HG03432 (cell line): ENCODE data around the gene LRRC32.
"Not testable (repeated sequence)": the region's sequence is repeated elsewhere in the genome, so short reads cannot be mapped to it uniquely, and the experiment has no call there.

Source experiments
- ATAC-seq: cut with Tn5 transposase; IDR thresholded peaks from one replicate; pipeline ENCODE4 v1.9.1; 2021; ENCODE audit warnings: mild to moderate bottlenecking, moderate library complexity; ENCODE audit not compliant: unreplicated experiment

LRRC32 gene

GRCh38 chr11:76630600-76631281 is 39.8 kb downstream of the LRRC32 start:
- no peak for ATAC-seq

DNA sequence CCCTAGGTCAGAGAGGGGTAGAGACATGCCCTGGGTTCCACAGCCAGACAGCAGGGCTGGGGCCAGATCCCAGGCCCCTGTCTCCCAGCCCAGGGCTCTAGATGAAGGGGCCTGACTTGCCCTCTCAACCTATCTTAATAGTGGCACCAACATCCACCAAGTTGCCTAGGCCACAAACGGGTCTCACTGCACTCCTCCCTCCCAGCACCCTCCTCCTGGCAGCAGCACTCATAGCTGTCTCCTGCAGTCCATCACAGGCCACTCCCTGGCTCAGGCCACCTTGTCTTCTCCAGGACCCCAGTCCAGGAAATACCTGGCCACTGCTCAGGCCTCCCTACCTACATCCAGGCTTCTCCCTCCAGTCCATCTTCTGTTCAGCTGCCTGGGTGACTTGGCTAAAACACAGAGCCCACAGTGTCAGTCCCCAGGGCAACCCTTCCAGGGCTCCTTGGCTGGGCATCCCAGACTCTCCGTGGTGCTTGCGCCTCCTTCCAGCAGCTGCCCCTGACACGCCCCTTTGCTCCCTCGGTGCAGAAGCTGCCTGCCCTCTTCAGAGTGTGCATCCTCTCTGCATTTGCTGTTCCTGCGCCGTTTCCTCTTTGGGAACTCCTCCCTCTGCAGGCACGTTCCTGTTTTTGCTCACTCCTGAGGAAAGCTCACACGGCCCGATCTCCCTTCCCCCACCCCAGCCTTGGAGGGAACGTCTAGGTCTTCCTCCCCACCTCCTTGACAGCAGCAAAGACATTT is 40.5 kb downstream of the LRRC32 start:
- no peak for ATAC-seq

- no peak for ATAC-seq
These were observed 41.3 kb downstream of the LRRC32 start for GRCh38 chr11:76629116-76629852.

DNA sequence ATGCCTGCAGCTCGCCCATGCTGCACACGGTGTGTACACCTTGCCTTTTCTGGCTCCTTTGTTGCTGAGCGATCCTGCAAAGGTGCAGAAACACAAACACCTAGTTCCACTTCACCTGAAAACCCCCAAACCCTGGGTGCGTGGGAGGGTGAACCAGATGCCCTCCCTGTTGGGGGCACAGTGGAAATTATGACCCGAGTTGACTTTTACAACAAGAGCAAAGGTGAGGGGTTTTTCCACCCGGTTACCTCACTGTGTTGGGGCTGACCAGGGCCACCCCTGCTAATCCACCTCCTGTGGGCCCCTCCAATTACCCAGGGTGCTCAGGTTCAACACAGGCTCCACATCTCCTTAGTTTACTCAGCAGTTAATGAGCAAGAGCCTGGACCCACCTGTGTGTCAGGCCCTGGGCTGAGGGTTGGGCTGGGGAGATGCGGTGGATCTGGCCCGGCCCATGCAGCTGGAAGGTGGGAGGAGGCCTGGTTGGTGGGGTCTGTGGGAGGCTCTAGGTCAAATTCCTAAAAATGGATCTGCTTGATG is 42.1 kb downstream of the LRRC32 start:
- ATAC-seq, result no peak

DNA sequence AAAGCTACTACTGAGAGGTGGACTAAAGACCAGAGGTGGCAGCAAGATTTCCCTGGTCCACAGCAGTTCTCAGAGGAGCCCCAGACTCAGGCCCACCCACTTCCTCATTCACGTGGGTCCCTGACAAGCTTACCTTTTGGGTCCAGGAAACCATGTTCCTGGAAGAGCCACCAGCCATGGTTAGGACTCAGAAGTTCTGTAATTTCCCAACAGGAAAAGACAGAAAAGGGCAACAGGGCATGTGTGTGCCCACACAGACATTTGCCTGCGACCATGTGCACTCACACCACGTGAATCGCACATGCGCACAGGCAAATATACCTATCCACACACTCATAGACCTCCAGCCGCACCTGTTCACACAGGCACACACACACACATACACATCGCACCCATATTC is 42.9 kb downstream of the LRRC32 start:
- no peak for ATAC-seq

- ATAC-seq, result peak; percentile 85
These were observed 43.6 kb downstream of the LRRC32 start for GRCh38 chr11:76626921-76627401.

GRCh38 chr11:76626266-76626665 is 44.3 kb downstream of the LRRC32 start:
- no peak for ATAC-seq

DNA sequence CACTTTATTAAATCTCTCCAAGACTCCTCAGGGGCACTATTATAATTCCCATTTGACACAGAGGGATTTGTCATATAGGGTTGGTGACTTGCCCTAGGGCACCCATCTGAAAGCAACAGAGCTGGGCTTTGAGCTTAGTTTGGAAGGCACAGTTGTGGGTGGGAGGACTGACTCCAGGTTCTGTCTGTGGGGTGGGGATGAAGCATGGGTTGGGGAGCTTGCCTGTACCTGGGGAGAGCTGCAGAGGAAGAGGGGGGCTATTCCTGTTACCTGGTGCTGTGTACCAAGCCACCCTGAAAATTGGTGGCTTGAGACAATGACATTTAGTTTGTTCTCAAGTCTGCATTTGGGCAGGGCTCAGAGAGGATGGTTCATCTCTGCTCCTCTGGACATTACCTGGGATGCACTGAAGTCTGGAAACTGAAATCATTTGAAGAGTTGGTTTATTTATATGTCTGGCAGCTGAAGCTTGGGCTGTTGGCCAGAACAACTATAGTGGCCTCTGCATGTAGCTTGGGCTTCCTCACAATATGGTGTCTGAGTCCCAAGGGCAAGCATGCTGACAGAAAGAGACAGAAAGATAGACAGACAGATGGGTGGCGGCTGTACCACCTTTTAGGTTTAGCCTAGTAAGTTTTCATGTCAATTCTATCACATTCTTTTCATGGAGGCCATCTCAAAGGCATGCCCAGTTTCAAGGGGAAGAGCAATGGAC is 44.9 kb downstream of the LRRC32 start:
- ATAC-seq, result no peak

GRCh38 chr11:76624500-76625379 is 45.8 kb downstream of the LRRC32 start:
- ATAC-seq, result no peak

DNA sequence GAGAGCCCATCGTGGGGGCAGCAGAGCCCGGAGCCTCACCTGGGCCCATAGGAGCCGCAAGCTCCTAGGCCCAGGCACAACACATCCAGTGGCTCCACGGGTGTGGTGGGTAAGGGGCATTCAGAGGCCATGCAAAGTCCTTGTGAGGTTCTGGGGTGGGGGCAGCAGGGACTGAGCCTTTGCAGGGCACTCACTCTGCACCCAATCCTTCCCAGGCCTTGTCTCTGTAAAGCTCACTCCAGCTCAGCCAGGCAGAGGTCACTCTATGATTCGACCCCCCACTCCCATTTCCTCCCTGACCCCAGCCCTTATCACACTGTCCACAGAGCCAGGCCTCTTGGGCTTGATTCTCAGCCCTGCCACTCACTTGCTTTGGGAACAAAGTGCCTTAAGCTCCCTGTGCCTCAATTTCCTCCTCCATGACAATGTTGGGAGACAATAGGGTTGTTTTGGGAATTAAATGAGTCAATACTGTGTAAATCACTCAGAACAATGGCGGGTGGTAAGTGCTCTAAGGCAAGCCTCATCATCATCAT is 46.6 kb downstream of the LRRC32 start:
- no peak for ATAC-seq

DNA sequence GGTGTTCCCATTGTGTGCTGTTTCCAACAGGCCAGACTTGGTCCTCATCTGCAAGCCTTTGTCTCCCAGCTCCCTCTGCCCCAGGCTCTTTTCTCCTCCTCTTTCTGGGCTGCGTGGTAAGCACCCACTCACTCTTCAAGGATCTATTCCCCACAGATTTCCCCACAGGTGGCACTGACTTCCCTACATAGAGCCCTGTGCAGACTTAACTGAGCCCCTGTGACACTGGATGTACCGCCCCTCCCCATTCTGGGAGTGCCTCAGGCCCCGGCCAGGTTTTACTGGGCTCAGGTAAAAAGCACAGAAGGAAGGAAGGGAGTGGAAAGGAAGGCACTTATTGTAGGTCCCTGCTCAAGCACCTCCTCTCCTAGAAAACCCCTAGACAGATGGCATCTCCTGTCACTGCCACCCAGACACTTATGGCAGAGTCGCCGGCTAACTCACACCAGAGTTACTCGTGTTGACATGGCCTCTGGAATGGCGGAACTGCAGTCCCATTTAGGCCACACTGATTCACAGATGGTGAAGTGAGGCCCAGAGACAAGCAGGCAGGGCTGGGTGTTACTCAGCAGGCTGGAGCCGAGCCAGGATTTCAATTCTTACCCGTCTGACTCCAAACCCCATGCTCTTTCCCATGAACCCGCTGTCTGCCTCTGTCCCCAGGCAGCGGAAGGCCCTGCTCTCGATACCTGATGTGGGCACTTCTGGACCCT is 47.2 kb downstream of the LRRC32 start:
- ATAC-seq, result no peak

GRCh38 chr11:76622493-76623094 is 48.0 kb downstream of the LRRC32 start:
- no peak for ATAC-seq

DNA sequence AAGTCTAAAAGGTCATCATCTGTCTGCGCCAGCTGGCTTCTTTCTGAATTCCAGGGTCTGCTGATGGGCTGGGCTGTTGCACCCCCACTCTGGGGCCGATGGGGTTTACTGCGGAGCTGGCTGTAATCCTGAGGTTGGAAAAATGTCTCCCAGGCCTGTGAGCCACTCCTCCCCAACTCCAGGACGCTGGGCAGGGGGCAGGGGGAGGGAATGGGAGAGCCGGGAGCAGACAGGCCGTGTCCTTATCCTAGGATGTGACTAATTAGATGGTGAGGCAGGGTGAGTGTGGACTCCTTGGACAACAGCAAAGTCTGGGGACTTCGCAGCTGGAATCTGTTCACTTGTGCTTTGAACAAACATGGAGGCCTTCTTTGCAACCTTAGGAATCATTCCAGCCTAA is 48.7 kb downstream of the LRRC32 start:
- no peak for ATAC-seq

GRCh38 chr11:76621466-76621865 is 49.1 kb downstream of the LRRC32 start:
- no peak for ATAC-seq

DNA sequence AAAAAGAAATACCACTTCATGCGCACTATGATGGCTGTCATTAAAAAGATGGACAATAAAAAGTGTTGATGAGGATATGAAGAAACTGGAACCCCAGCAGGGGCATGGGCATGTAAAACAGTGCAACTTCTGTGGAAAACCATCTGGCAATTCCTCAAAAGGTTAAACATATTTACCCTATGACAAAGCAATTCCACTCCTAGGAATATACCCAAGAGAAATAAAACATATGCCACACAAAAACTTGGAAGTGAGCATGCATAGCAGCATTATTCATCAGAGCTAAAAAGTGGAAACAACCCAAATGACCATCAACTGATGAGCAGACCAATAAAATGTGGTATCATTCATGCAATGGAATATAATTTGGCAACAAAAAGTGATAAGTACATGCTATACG is 50.1 kb downstream of the LRRC32 start:
- ATAC-seq, result no peak

DNA sequence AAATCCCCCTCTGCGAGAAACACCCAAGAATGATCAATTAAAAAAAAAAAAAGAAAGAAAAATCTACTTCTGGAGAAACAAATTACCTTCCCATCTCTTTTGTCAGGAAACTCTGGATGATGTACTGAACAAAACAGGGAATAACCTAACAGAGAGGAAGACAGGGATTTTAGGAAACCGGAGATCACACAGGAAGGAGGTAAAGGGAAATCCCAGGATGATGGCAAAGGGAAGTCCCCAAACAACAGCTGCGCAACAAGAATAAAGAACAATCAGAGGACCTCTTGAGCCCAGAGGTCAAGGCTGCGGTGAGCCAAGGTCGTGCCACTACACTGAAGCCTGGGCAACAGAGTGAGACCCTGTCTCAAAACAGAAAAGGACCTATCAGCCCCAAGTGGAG is 50.7 kb downstream of the LRRC32 start:
- ATAC-seq, result not testable (repeated sequence)

DNA sequence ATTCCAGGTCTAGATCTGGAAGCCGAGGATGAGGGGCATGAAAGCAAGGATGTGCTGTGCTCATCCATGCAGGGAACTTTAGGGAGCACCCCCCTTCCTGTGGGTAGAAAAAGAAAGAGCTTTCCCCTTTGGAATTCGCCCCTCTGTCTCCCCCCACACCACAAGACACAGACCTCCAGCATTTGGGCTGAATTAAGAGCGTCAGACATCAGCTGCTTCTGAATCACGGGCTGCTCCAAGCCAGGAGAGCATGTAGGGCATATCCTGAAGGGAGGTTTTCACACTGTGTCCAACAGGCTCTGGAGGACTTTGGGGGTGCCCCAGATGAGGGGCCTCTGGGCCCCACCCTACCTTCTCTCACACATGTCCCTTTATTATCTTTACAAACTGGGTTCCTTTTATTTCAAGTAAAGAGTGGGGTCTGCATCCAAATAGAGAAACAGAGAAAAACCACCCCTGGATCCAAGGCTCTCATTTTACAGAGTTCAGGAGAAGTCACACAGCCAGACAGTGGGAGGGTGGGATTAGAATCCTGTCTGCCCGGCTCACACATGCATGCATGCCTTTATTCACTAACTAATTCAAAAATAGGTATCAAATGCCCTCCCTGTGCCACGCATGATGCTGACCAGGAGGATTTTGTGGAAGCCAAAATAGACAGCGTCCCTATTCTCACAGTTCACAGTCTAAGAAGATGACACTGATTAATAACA is 52.8 kb downstream of the LRRC32 start:
- no peak for ATAC-seq
